AG08395 (cell line): ENCODE data around the gene ERVV-1.
"Not testable (repeated sequence)": the region's sequence is repeated elsewhere in the genome, so short reads cannot be mapped to it uniquely, and the experiment has no call there.

Experiments used
- DNase-seq: peaks from one replicate; pipeline ENCODE4 v3.0.0; 2012; ENCODE audit warnings: mixed read lengths, low spot score

ERVV-1 gene

GRCh38 chr19:53019684-53020083, 6.0 kb downstream of the ERVV-1 start:
- no peak for DNase-seq

GRCh38 chr19:53028306-53028705, 14.6 kb downstream of the ERVV-1 start:
- DNase-seq: not testable (repeated sequence)

DNA sequence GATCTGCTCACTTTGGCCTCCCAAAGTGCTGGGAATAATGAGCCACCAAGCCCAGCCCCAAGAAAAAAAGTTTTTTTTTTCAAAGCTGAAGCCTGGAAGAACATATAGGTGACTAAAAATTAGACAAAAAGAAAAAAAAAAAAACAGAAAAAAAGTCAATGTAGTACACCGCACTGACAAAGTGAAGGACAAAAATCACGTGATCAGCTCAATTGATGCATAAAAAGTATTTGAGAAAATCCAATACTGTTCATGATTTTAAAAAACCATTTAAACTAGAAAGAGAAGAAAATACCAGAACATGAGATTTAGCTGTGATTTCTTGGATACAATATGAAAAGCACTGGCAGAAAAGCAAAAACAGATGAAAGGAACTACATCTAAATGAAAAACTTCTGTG, 20.3 kb downstream of the ERVV-1 start:
- DNase-seq: no peak

DNA sequence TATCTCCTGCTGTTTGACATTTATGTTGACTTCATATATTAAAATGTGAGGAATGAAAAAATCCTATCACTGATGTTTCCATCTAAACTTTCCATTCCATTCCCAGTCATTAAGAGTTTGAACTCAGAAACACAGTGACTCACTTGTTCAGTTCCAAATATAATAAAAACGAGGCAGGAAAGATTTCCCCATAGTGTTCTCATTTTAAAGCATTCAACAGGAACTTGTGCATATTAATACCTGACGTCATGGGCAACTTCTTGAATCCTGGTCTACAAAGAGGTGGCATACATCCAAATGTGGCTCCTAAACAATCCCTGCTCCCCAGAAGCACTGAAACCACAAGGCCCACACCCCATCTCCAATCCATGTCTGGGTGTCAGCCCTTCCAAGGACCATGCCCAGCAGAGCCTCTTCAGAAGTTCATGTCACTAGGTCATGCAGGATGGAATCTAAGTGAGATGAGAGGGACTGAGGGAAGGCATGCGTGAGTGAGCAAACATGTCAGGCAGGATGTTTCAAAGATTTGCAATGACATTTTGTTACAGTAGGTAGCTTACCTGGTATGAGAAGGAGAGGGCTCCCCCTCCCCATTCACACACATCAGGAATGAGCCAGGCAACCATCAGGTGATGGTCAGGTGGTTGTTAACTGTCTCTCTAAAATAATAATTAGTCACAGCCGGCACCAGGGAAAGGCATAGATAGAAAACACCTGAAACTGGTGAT, 21.4 kb downstream of the ERVV-1 start:
- no peak for DNase-seq

GRCh38 chr19:53037101-53038097, 23.7 kb downstream of the ERVV-1 start:
- DNase-seq: peak; percentile 62

- DNase-seq: no peak
Measured at GRCh38 chr19:53041366-53041765, 27.6 kb downstream of the ERVV-1 start.

GRCh38 chr19:53045536-53045935, 31.8 kb downstream of the ERVV-1 start:
- no peak for DNase-seq

DNA sequence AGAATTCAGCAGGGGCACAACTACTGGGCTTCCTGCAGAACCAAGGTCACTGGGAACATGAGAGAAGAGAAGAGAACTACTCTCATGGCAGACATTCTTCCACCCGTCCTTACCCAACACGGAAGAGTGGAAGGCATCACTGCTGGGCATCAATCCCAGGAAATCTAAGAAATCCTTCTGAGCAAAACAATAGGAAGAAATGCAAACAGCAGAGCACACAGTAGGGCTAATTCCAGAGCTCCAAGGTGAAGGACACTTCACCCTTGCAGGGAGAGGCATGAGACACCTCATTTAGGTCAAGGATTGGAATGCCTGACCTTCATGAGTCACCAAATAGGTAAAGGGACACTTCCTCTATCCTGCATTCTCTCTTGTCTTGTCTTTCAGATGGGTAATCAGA, 33.7 kb downstream of the ERVV-1 start:
- no peak for DNase-seq

GRCh38 chr19:53055117-53055516, 41.4 kb downstream of the ERVV-1 start:
- no peak for DNase-seq

GRCh38 chr19:53057904-53058580, 44.3 kb downstream of the ERVV-1 start:
- no peak for DNase-seq
